HepG2 (cell line): ENCODE data around the gene TMEM204.

Experiments used
- GABPA ChIP-seq, 2 experiments: IDR thresholded peaks; 2 replicates each; pipeline ENCODE4 v1.6.1; 2011 to 2016; ENCODE audit warnings: low read depth in 2 of 2, low read length in 1 of 2, missing biosample characterization in 1 of 2, missing genetic modification characterization in 1 of 2
- KAT8 ChIP-seq: IDR thresholded peaks from 2 replicates; pipeline ENCODE4 v1.6.1; 2016; ENCODE audit warnings: missing genetic modification reagents, missing compliant biosample characterization

GRCh38 chr16:1528921-1529537 lies 4.4 kb upstream of the TMEM204 start:
- TF ChIP-seq GABPA (IDR thresholded peaks at IDR 0.05; ENCODE audit: low read depth, low read length) (no peak), GABPA (CRISPR knock-in tag; IDR thresholded peaks at IDR 0.05; ENCODE audit: low read depth) (no peak), KAT8 (CRISPR knock-in tag) (no peak)
